Neural progenitor cell (in vitro differentiated cells): ENCODE data around the gene SYTL4. TPM values are rescaled to one million over a fixed set of nuclear protein-coding genes. Genes with fewer than 3 reads are reported as not detected.
A peak's percentile ranks its signal among the peaks of the same experiment; 100 is the strongest.

Experiments
- DNase-seq: peaks from one replicate; pipeline ENCODE4 v3.0.0-alpha.2; 2016; ENCODE audit warnings: low spot score
- H2AFZ ChIP-seq: fragments of 200-600 bp; sonication (generic); replicated peaks from 2 replicates; pipeline ENCODE4 v1.6.1; 2016; ENCODE audit warnings: antibody characterized with exemption
- H3F3A ChIP-seq: fragments of 200-600 bp; sonication (generic); 2 replicates; pipeline ENCODE4 v1.6.1; 2016; ENCODE audit warnings: antibody characterized with exemption, low read depth
- H3K27ac ChIP-seq: fragments of 200-600 bp; sonication (generic); 2 replicates; pipeline ENCODE4 v1.5.1; 2016; ENCODE audit warnings: mild to moderate bottlenecking
- H3K27me3 ChIP-seq: fragments of 200-600 bp; sonication (generic); 2 replicates; pipeline ENCODE4 v1.6.1; 2016; ENCODE audit warnings: mild to moderate bottlenecking, moderate library complexity
- H3K36me3 ChIP-seq: fragments of 200-600 bp; sonication (generic); 2 replicates; pipeline ENCODE4 v1.5.1; 2016
- H3K4me1 ChIP-seq: fragments of 200-600 bp; sonication (generic); 2 replicates; pipeline ENCODE4 v1.6.1; 2016; ENCODE audit warnings: mixed run types
- H3K4me2 ChIP-seq: fragments of 200-600 bp; sonication (generic); 2 replicates; pipeline ENCODE4 v1.6.1; 2016
- H3K4me3 ChIP-seq: fragments of 200-600 bp; sonication (generic); 2 replicates; pipeline ENCODE4 v1.5.1; 2016
- H3K79me2 ChIP-seq: fragments of 200-600 bp; sonication (generic); 2 replicates; pipeline ENCODE4 v1.6.1; 2016; ENCODE audit warnings: low read depth
- H3K9ac ChIP-seq: fragments of 200-600 bp; sonication (generic); 2 replicates; pipeline ENCODE4 v1.6.1; 2016
- H3K9me3 ChIP-seq: fragments of 200-600 bp; sonication (generic); 2 replicates; pipeline ENCODE4 v1.5.1; 2016; ENCODE audit warnings: low read depth
- H4K20me1 ChIP-seq: fragments of 200-600 bp; sonication (generic); 2 replicates; pipeline ENCODE4 v1.6.1; 2016; ENCODE audit warnings: low read depth
- H3K27ac Mint-ChIP-seq: 3 replicates; pipeline ENCODE4 v1.8.0; 2021; ENCODE audit warnings: mixed read lengths
- H3K27me3 Mint-ChIP-seq: 2 replicates; pipeline ENCODE4 v1.8.0; 2022; ENCODE audit warnings: low read depth, mild to moderate bottlenecking, inconsistent platforms, moderate library complexity, mixed read lengths; ENCODE audit not compliant: insufficient read depth
- H3K36me3 Mint-ChIP-seq: 3 replicates; pipeline ENCODE4 v1.8.0; 2021; ENCODE audit warnings: mixed read lengths
- H3K4me1 Mint-ChIP-seq: 3 replicates; pipeline ENCODE4 v1.8.0; 2021; ENCODE audit warnings: mixed read lengths
- H3K4me3 Mint-ChIP-seq: 3 replicates; pipeline ENCODE4 v1.8.0; 2021; ENCODE audit warnings: mild to moderate bottlenecking, moderate library complexity, mixed read lengths
- H3K9me3 Mint-ChIP-seq: 3 replicates; pipeline ENCODE4 v1.8.0; 2020; ENCODE audit warnings: mixed read lengths
- EZH2 ChIP-seq: fragments of 200-600 bp; sonication (generic); IDR thresholded peaks from 2 replicates; pipeline ENCODE4 v1.6.1; 2017; ENCODE audit warnings: antibody characterized with exemption, mild to moderate bottlenecking, moderate library complexity
- EZH2phosphoT487 ChIP-seq: fragments of 200-600 bp; sonication (generic); IDR thresholded peaks from 2 replicates; pipeline ENCODE4 v1.6.1; 2017; ENCODE audit warnings: antibody characterized with exemption
- total RNA-seq: library from RNA; depleted of rRNA; stranded (reverse); fragments of >200 nt; gene quantifications from 2 replicates; pipeline ENCODE4 v1.2.3, GENCODE V29; 2015; ENCODE audit warnings: low replicate concordance
- TF ChIP-seq, protein P1 (sequence below): fragments of 200-600 bp; sonication (generic); IDR thresholded peaks from 2 replicates; pipeline ENCODE4 v1.5.1; 2017; ENCODE audit warnings: antibody characterized with exemption, mild to moderate bottlenecking

Gene SYTL4
- total RNA-seq, 1 donor from 2014 or later, result 0.39 TPM

GRCh38 chrX:100710816-100711215, 21.1 kb downstream of the SYTL4 start:
- H3K9me3 Mint-ChIP-seq, result no peaks in the 10 kb centered on the region
- peak overlapping the region; percentile 5 for H3K4me2 ChIP-seq
- no peaks in the 10 kb centered on the region for H3K4me1 ChIP-seq
- no peaks in the 10 kb centered on the region for H3K27me3 ChIP-seq
- H3K4me3 ChIP-seq, result no peak overlapping the region
- no peaks in the 10 kb centered on the region for H3K9me3 ChIP-seq
- no peak overlapping the region for H3K27ac ChIP-seq
- no peaks in the 10 kb centered on the region for H3F3A ChIP-seq
- DNase-seq, result peak; percentile 51
- no peak overlapping the region for H3K27ac Mint-ChIP-seq
- no peak overlapping the region for H3K4me3 Mint-ChIP-seq
- H2AFZ ChIP-seq, result no peak overlapping the region
- H3K27me3 Mint-ChIP-seq, result no peaks in the 10 kb centered on the region
- H3K79me2 ChIP-seq, result no peaks in the 10 kb centered on the region
- H4K20me1 ChIP-seq, result no peaks in the 10 kb centered on the region
- H3K36me3 ChIP-seq, result peaks cover 3% of the 10 kb centered on the region
- H3K36me3 Mint-ChIP-seq, result no peaks in the 10 kb centered on the region
- no peaks in the 10 kb centered on the region for H3K4me1 Mint-ChIP-seq
- no peak overlapping the region for H3K9ac ChIP-seq
- TF ChIP-seq, protein P1, sequence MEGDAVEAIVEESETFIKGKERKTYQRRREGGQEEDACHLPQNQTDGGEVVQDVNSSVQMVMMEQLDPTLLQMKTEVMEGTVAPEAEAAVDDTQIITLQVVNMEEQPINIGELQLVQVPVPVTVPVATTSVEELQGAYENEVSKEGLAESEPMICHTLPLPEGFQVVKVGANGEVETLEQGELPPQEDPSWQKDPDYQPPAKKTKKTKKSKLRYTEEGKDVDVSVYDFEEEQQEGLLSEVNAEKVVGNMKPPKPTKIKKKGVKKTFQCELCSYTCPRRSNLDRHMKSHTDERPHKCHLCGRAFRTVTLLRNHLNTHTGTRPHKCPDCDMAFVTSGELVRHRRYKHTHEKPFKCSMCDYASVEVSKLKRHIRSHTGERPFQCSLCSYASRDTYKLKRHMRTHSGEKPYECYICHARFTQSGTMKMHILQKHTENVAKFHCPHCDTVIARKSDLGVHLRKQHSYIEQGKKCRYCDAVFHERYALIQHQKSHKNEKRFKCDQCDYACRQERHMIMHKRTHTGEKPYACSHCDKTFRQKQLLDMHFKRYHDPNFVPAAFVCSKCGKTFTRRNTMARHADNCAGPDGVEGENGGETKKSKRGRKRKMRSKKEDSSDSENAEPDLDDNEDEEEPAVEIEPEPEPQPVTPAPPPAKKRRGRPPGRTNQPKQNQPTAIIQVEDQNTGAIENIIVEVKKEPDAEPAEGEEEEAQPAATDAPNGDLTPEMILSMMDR, result no peak
- TF ChIP-seq EZH2phosphoT487 (no peak), EZH2 (no peak)

GRCh38 chrX:100704581-100705203, 27.2 kb downstream of the SYTL4 start:
- Mint-ChIP-seq H3K4me3 (no peak overlapping the region), H3K9me3 (no peaks in the 10 kb centered on the region), H3K27ac (no peak overlapping the region), H3K27me3 (no peaks in the 10 kb centered on the region), H3K4me1 (no peaks in the 10 kb centered on the region), H3K36me3 (no peaks in the 10 kb centered on the region)
- H3K9me3 ChIP-seq, result no peaks in the 10 kb centered on the region
- no peaks in the 10 kb centered on the region for H3K4me1 ChIP-seq
- no peaks in the 10 kb centered on the region for H4K20me1 ChIP-seq
- no peaks in the 10 kb centered on the region for H3K36me3 ChIP-seq
- H3F3A ChIP-seq, result no peaks in the 10 kb centered on the region
- no peaks in the 10 kb centered on the region for H3K79me2 ChIP-seq
- no peak overlapping the region for H3K27ac ChIP-seq
- no peak overlapping the region for H3K9ac ChIP-seq
- H3K4me2 ChIP-seq, result no peak overlapping the region
- H3K4me3 ChIP-seq, result no peak overlapping the region
- no peaks in the 10 kb centered on the region for H3K27me3 ChIP-seq
- TF ChIP-seq, protein P1, result no peak
- TF ChIP-seq EZH2phosphoT487, result no peak
- no peak overlapping the region for H2AFZ ChIP-seq
- DNase-seq, result no peak

DNA sequence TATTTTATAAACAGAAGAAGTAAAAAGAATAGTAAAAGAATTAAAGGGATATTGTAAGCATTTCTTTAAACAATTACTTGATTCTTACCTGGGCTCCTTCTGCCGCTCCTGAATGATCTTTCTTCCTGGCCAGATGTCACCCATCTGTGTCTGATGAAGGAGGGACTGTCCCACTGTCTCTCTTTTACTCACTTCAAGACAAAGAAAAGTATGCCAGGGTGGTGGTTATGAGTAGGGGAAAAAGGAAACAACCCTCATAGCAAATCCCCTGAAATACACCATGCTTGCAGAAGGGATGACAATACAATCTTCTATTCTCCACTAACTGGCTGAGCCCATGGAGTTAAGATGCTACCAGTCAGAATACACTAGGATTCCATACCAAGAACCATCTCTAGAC, 31.1 kb downstream of the SYTL4 start:
- Histone ChIP-seq H3K4me3 (no peak overlapping the region), H3K79me2 (no peaks in the 10 kb centered on the region), H3K9me3 (no peaks in the 10 kb centered on the region), H3K36me3 (no peaks in the 10 kb centered on the region), H3K4me2 (no peak overlapping the region), H3K9ac (no peak overlapping the region), H4K20me1 (no peaks in the 10 kb centered on the region), H3K4me1 (no peaks in the 10 kb centered on the region), H2AFZ (no peak overlapping the region), H3K27ac (no peak overlapping the region), H3K27me3 (peaks cover 3% of the 10 kb centered on the region), H3F3A (no peaks in the 10 kb centered on the region)
- DNase-seq, result no peak
- Mint-ChIP-seq H3K27me3 (no peaks in the 10 kb centered on the region), H3K36me3 (no peaks in the 10 kb centered on the region), H3K9me3 (no peaks in the 10 kb centered on the region), H3K27ac (no peak overlapping the region), H3K4me3 (no peak overlapping the region), H3K4me1 (no peaks in the 10 kb centered on the region)
- TF ChIP-seq, protein P1, result no peak
- TF ChIP-seq EZH2phosphoT487, result no peak
- no peak for TF ChIP-seq EZH2
